Heart right ventricle (tissue), 16 donors: ENCODE data around the gene FAM216B. TPM values are rescaled to one million over a fixed set of nuclear protein-coding genes. Genes with fewer than 3 reads are reported as not detected.

ENCODE experiments used
- ATAC-seq, 8 donors: fragments of 200-7000 bp; cut with Tn5 transposase; one replicate each; pipeline ENCODE4 v1.9.1; 2020; ENCODE audit warnings: mild to moderate bottlenecking in 8 of 8, moderate library complexity in 8 of 8, moderate number of reproducible peaks in 1 of 8
- DNase-seq, 2 donors: peaks; one replicate each; pipeline ENCODE4 v3.0.0-alpha.2; 2020
- H3K27ac ChIP-seq, 10 donors: fragments of 200-600 bp; sonication (generic) in 2 of 10; one replicate each; pipeline versions ENCODE4 v1.5.0 to v1.8.0; 2020 to 2022; ENCODE audit warnings: mild to moderate bottlenecking in 3 of 10
- H3K27me3 ChIP-seq, 7 donors: fragments of 200-600 bp; one replicate each; pipeline ENCODE4 v1.8.0; 2021 to 2022; ENCODE audit warnings: mild to moderate bottlenecking in 2 of 7
- H3K36me3 ChIP-seq, 9 donors: fragments of 200-600 bp; sonication (generic) in 1 of 9; one replicate each; pipeline versions ENCODE4 v1.5.0 to v1.8.0; 2020 to 2022; ENCODE audit warnings: mild to moderate bottlenecking in 2 of 9
- H3K4me1 ChIP-seq, 9 donors: fragments of 200-600 bp; sonication (generic) in 1 of 9; one replicate each; pipeline versions ENCODE4 v1.5.0 to v1.8.0; 2020 to 2022; ENCODE audit warnings: mild to moderate bottlenecking in 4 of 9
- H3K4me3 ChIP-seq, 10 donors: fragments of 200-600 bp; sonication (generic) in 2 of 10; one replicate each; pipeline versions ENCODE4 v1.5.0 to v1.8.0; 2020 to 2022; ENCODE audit warnings: mild to moderate bottlenecking in 7 of 10, moderate library complexity in 2 of 10
- H3K9me3 ChIP-seq, 11 donors: fragments of 200-600 bp in 10 of 11; sonication (generic) in 2 of 11; one replicate each; pipeline versions ENCODE4 v1.5.0 to v1.8.0; 2013 to 2022; ENCODE audit warnings: mild to moderate bottlenecking in 2 of 11, control low read depth in 1 of 11, moderate library complexity in 1 of 11
- CTCF ChIP-seq, 9 donors: fragments of 200-600 bp; sonication (generic) in 2 of 9; IDR thresholded peaks; one replicate each; pipeline versions ENCODE4 v1.5.0 to v1.8.0; 2021 to 2022; ENCODE audit warnings: antibody characterized with exemption in 9 of 9, mild to moderate bottlenecking in 5 of 9, moderate library complexity in 1 of 9
- WGBS, 2 donors: extraction: QIAGEN DNeasy Blood & Tissue Kit; methylation state at CpG; one replicate each; pipeline ENCODE4 v1.1.7; 2013; ENCODE audit warnings: inconsistent platforms in 1 of 2; 5-methylcytosine and 5-hydroxymethylcytosine counted together
- intact Hi-C, 10 donors: fragments of 100-400 bp; cut with DNase I; formaldehyde crosslinking; loops; one replicate each; pipeline versions ENCODE4 v1.11.1 to v1.14.2; 2022
- long read RNA-seq, 3 donors: library from polyadenylated mRNA; unstranded; transcript quantifications; one replicate each; pipeline ENCODE4 v2.0.0, GENCODE V29; 2020 to 2021
- polyA plus RNA-seq, 2 donors: library from polyadenylated mRNA; stranded (reverse); fragments of 200-250 nt; gene quantifications; one replicate each; pipeline ENCODE4 v1.2.3, GENCODE V29; 2013
- total RNA-seq, 10 donors: library from RNA; stranded (reverse); fragmentation: NEBNext Ultra II Directional in 3 of 10; extraction: Animal tissue kit (Norgen Biotek cat#: 25700) in 3 of 10; gene quantifications; one replicate each; pipeline versions ENCODE4 v1.2.1 to v1.2.4, GENCODE V29; 2021 to 2023
- donor health status: Arrhythmogenic right ventricular cardiomyopathy.
- donor health status: ischemic (EF 13 %, LVEDD 7.1; RV severe dilation, severe dysfunction).
- donor health status: healthy with polysubstance abuse.
- donor health status: DM: no; HTN: yes; CAD: no.
- donor health status: DM: no; HTN: no; CAD: no.
- donor health status: ischemic (EF 25% LVEDD 6.9; RV normal size, moderate dysfunction).
- donor health status: ischemic (EF 25% LVEDD 5.7; RV mildly dilated, moderate dysfunction).
- donor health status: healthy.
- donor health status: DM: yes; HTN: yes; CAD: no.
- donor health status: Ischemic cardiomyopathy.
- donor health status: ischemic (EF 35%, LVEDD 5.7; RV mildly dilated, moderate dysfunction).
- donor health status: nonischemic (EF 11% LVEDD 7.7; RV severe dilation, severe dysfunction).
- donor health status: DM: yes; HTN: yes; CAD: no.
- donor health status: PGD.
- donor health status: ischemic (EF 29% LVEDD 5.4; RV normal size, mild dysfunction).
- donor health status: nonischemic (EF 23%, LVEDD 6.1; RV moderate dilation, normal function).

FAM216B gene
- total RNA-seq (1 to 10 TPM in 3 of 10 donors, under 1 TPM in 7; 0.14 to 4.0 (median 0.72) TPM), polyA plus RNA-seq (under 1 TPM; 0.12 to 0.15 TPM)
- long read RNA-seq, donor 1: 0 reads
- long read RNA-seq, donor 2, partial matches to known transcripts: 3 of 5 reads
- long read RNA-seq, donor 2, other reads (novel, unspliced or antisense): 0 of 5 reads
- long read RNA-seq, donor 3, partial matches to known transcripts: 1 of 1 reads
- long read RNA-seq, donor 3, other reads (novel, unspliced or antisense): 0 of 1 reads

DNA sequence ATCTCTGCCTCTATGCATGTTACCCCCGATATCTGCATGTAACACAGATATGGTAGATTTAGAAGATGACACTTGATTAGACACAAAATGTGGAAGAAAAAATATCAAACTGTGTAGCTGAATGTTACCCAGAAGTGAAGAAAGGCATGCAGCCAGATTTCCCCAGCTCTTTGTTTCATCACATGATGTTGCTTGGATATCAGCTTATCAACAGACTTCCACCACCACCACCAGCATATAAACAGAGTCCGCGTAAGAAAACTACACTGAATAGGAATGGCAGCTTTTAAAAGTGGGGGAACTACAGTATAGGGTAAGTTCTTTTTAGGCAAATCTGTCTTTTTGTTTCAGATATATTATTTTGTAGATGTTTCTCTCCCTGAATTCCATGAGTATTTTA lies at the start of gene FAM216B:
Gene FAM216B, plus strand, starts transcription at position 233 of the 400 bp plus-strand sequence. CDS start 2,484 bp downstream, outside the sequence.
- Histone ChIP-seq H3K4me1 (peaks cover 0 to 11% (median 0%) of the 10 kb centered on the region in 9 donors), H3K4me3 (no peak within 1 kb of the TSS), H3K9me3 (peaks cover 0 to 4% (median 0%) of the 10 kb centered on the region in 11 donors), H3K36me3 (no peaks in the 10 kb centered on the region), H3K27ac (no peak within 1 kb of the TSS), H3K27me3 (peaks cover 0 to 4% (median 0%) of the 10 kb centered on the region in 7 donors)
- intact Hi-C loops: no loop called here
- 29 to 37% methylated on average over 3 of the region's 3 CpGs for WGBS, 2 donors
- no peak for TF ChIP-seq CTCF (IDR thresholded peaks at IDR 0.05)
- no peak for DNase-seq
- ATAC-seq: no peak

- ATAC-seq (no peak), DNase-seq (no peak)
- no peaks in the 10 kb centered on the region for H3K36me3 ChIP-seq
- TF ChIP-seq CTCF (IDR thresholded peaks at IDR 0.05): no peak
- no peak overlapping the region for H3K27ac ChIP-seq
- intact Hi-C loops: no loop called here
- H3K9me3 ChIP-seq: no peaks in the 10 kb centered on the region
- no peaks in the 10 kb centered on the region for H3K4me1 ChIP-seq
- H3K4me3 ChIP-seq: no peak overlapping the region
- no peaks in the 10 kb centered on the region for H3K27me3 ChIP-seq
Measured at GRCh38 chr13:42732073-42732472, 49.3 kb upstream of the FAM216B start.

GRCh38 chr13:42733046-42733445 lies 48.3 kb upstream of the FAM216B start:
- ATAC-seq (no peak), DNase-seq (no peak)
- intact Hi-C loops: no loop called here
- Histone ChIP-seq H3K4me3 (no peak overlapping the region), H3K27ac (no peak overlapping the region), H3K27me3 (no peaks in the 10 kb centered on the region), H3K36me3 (no peaks in the 10 kb centered on the region), H3K9me3 (no peaks in the 10 kb centered on the region), H3K4me1 (no peaks in the 10 kb centered on the region)
- 96 to 98% methylated on average over 2 of the region's 2 CpGs for WGBS, 2 donors
- TF ChIP-seq CTCF (IDR thresholded peaks at IDR 0.05): no peak

- TF ChIP-seq CTCF (IDR thresholded peaks at IDR 0.05): no peak
- H3K9me3 ChIP-seq: no peaks in the 10 kb centered on the region
- no peak overlapping the region for H3K27ac ChIP-seq
- H3K4me3 ChIP-seq: no peak overlapping the region
- intact Hi-C loops: no loop called here
- WGBS, 2 donors: 90 to 92% methylated on average over 3 of the region's 3 CpGs
- no peak for ATAC-seq
- H3K36me3 ChIP-seq: no peaks in the 10 kb centered on the region
- no peak for DNase-seq
- H3K27me3 ChIP-seq: no peaks in the 10 kb centered on the region
- H3K4me1 ChIP-seq: no peaks in the 10 kb centered on the region
Measured at GRCh38 chr13:42735010-42735409, 46.4 kb upstream of the FAM216B start.
